GM03348 (cell line): ENCODE results near the gene AATK.
A peak's percentile ranks its signal among the peaks of the same experiment; 100 is the strongest.
"Not testable (repeated sequence)": the region's sequence is repeated elsewhere in the genome, so short reads cannot be mapped to it uniquely, and the experiment has no call there.

Source experiments
- DNase-seq: peaks from one replicate; pipeline ENCODE4 v3.0.0; 2012; ENCODE audit warnings: low spot score

Gene AATK

DNA sequence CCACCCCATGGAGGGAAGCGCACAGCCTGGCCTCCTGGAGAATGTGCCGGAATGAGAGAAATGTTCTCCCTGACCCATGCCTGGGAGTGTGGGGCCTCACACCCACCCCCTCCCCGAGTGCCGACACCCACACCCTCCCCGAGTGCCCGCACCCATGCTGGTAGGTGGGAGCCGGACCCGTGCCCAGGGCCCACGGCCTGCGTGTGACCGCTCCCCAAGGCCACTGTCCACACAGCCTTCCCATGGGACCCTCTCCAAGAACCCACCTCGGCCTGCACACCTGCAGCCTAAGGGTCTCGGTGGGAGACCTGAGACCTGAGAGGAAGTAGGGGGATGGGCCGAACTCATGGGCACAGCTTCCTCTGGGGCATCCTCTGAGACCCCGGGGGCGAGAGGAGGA, 4.0 kb downstream of the AATK start:
- no peak for DNase-seq

DNA sequence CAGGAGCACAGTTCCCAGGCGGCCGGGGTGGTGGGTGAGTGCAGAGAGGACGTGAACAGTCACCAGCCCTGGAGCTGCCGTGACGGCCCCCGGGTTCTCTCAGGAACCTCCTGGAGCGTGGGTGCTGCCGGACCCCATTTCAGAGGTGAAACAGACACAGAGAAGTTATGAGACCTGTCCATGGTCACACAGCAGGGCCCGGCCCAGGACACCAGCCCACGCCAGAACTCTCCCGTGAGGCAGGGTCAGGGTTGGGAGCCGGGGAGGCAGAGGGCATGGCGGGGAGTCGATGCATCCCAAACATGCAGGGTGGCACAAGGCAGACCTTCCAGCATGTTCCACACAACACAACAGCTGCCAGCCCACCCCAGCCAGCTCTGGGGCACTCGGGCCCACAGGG, 4.5 kb downstream of the AATK start:
- no peak for DNase-seq

DNA sequence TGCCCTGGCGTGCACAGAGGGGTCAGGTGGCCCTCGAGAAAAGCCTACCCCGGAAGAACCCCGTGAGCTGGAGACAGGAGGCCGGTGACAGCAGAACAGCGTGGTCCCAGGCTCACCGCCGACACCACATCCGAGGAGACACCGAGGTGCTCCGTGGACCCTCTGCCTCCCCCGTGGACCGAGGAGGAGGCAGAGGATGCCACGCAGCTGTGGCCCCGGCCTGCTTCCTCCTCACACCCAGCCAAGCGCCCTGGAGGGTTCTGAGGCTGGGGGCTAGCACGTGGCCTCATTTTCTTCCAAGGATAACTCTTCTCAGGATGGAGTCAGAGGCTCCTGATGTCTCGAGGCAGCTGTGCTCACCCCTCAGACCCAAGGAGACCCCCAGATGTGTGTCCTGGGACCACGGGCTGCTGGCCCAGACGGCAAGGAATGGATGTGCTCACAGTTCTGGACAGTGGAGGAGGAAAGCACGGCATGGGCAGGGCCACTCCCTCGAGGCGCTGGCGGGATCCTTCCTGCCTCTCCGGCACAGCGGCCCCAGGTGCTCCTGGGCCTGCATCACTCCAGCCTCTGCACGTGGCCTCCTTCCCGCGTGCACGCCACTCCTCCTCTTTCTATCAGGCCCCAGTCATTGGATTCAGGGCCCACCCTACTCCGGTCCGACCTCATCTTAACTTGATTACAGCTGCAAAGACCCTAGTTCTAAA, 5.1 kb downstream of the AATK start:
- no peak for DNase-seq

DNA sequence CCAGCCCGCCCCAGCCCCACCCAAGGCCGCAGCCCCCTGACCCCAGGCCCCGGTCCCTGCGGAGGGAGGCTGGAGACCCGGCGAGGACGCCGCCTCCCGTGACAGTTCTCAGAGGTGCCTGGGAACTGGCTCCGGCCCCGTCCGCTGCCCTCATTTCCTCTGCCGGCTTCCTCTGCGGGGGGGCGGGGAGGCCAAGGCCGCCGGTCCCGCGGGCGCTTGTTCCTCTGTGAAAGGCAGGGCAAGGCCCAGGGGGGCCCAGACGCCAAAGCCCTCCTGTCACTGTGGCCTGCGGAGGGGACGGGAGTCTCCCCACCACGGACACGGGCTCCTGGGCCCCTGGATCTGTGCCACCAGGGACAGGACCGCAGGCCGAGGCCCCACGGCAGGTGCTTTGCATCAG, 5.7 kb downstream of the AATK start:
- DNase-seq = no peak

DNA sequence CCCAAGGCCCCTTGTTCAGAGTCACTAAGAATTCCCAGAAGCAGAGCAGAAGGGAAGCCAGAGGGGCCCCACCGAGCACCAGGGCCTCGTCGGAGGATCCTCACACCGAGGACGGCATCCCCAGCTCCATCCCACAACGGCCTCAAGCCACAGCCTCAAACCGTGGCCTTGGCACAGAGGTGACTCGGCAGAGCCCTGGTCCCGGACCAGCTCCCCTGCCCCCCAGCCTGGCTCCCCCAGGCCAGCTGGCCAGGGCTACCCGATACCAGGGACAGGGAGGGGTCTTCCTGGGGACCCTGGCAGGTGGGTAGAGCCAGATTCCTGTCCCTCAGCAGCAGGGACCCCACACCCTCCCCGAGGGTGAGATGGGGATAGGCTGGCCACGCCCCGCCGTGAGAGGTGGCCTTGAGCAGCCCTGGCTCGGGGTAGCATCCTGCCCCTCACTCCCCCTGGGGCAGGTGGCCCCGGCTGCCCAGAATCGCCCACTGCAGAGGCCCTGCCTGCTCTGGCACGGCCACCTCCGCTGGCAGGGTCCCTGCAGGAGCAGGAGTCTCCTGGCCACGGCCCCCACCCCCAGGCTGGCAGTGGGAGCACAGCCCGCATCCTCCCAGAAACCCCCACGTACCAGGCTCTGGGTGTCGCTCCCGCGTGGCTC, 6.3 kb downstream of the AATK start:
- no peak for DNase-seq

DNA sequence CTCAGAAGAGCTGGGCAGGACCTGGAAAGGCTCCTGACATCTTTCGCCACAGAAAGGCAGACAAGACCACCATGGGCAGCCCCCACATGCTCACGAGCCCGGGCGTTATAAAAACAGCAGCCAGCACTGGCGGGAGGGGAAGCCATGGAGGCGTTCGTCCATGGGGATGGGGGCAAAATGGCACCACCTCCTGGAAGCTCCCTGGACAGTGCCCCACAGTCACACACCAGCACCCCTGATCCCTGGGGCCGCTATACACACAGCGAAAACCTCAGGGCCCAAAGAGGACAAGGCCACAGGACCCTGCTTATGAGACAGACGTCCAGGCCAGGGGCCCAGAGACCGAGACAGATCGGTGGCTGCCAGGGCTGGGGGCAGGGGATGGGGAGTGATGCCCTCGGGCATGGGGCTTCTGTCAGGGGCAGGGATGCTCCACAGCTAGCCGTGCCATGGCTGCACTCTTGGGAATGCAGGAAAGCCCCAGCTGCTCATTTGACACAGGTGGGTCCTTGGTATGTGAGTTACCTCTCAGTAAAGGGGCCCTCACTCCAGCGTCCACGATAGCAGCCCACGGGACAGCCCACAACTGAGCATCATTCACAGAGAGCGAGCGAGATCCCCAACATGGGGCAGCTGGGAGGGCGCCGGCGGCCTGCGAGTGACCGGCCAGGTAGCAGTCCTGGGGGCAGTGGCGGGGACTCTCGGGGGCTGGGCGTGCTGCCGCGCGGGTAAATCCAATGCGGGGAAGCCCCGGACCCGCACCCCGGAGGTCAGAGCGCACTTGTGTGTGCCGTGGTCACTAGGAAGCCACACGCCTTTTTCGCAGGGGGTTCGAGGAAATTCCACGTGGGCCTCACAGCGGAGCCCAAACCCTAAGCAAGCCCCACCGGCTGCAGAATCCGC, 7.1 kb downstream of the AATK start:
- no peak for DNase-seq

DNA sequence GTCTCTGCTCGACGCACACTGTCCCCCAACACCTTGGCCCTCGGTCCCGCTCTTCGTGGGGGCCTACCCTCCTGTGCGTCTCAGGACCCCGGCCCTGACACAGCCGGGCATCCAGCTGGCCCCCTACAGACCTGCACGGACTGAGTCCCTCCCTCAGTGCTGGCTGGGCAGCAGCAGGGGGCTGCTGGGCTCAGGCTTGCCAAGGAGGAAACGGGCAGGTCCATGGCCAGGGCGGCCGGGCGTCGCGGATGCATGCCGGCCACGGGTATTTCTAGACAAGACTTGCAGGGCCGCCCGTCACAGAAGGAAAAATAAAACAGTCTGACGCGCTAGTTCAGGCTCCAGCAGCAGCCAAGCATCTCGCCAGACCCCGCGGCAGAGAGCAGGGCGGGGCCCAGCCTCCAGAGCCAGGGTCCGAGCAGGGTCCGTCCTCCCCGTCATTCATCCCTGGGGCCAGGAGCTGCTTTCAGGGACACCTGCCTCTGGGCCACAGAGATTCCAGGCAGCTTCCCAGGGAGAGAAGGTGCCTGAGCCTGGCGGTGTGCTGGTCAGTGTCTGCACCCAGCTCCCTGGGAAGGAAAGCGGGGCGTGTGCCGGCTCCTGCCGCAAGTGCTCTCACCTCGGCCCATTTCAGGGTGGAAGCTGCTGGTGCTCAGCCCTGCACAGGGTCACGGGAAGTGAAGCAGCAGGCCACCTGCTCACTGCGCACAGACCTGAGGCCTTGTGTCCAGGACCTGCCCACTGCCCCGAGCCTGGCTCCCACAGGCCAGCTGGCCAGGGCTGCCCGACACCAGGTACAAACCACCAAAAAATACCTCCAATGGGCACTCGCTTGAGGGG, 8.0 kb downstream of the AATK start:
- DNase-seq = no peak

DNA sequence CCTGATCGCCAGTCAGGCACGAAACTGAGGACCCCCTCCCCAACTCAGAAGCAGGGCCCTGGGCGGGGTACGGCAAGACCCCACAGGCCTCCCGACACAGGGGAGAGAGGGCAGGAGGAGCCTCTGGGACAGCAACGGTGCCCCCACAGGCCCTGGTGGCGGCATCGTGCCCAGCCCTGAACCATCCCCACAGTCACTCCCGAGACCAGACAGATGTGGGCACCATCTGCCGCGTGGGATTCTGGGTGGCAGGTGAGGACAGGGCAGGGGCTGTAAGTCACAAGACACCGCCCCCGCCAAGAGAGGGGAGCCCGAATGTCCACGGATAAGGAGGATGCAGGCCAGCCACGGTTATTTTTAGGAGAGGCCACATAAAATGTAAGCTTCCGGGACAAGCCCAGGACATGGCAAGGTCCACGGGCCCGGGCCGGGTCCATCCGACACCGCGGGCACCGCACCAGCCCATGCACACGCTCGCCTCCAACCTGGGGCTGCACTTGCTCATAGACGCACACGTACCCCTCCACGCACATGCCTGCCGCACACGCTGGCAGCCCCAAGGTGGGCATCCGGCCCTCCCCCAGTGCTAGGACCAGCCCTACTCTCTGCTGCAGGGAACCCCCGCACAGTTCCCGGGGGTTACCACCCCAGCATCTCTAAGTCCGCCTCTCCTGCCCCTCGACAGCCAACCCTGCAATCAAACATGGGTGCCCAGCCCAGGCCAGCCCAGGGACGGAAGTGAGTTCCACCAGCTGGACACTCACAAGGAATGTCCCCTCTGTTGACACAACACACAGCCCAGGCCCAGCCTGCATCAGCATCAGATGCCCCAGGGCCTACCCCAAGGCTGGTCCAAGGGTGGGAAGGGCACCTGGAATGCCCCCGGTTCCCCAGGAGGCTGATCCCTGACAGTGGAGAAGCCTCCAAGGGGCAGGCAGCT, 8.9 kb downstream of the AATK start:
- DNase-seq = no peak

DNA sequence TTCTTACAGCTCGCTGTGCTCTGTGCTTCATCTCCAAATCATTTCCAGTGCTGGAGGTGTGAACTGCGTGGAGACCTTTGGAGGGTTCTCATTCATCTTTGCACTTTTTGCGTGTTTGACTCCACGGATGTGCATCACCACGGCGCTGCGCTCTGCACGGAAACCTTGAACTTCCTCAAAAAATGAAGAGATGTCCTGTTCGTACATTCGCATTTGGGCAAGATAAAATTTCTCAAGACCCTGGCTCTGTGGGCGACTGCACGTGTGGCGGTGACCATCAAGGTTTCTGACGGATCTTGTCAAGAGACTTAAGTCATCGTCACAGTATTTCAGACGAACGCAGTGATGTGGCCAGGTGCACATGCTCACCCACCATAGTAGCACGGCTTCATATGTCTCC, 11.1 kb downstream of the AATK start:
- DNase-seq = no peak

DNA sequence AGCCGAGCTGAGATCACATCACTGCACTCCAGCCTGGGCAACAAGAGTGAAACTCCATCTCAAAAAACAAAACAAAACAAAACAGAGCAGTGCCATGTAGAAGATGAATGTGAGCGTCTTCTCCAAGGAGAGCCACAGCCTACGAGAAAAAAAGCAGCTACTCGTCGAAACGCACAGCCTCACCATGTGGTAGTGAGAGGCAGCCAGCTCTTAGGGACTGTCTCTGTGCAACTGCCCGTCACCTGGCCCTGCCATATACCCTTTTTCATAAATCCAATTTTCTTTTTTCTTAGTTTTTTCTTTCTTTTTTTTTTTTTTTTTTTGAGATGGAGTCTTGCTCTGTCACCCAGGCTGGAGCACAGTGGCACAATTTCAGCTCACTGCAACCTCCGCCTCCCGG, 12.0 kb downstream of the AATK start:
- not testable (repeated sequence) for DNase-seq

DNA sequence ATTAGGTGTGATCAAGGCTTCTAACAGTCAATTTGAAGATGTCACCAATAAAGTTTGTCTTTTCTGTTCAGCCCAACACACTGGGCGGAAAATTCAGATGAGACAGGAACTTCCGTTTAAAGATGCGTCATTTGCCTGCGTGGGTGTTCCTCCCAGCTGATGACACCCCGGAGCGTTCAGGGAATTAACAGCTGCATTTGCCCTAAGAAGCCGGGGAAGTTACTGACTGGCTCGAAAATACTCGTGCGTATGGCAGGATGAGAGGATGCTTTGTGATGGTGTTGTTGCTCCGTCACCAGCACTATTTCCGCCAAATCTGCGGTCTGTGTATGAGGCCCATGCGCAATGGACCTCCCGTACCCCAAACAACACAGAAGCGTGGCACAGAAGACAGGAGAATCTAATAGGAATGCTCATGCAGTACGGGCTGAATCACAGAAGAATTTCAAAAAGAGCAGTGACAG, 12.6 kb downstream of the AATK start:
- peak; percentile 70 for DNase-seq

DNA sequence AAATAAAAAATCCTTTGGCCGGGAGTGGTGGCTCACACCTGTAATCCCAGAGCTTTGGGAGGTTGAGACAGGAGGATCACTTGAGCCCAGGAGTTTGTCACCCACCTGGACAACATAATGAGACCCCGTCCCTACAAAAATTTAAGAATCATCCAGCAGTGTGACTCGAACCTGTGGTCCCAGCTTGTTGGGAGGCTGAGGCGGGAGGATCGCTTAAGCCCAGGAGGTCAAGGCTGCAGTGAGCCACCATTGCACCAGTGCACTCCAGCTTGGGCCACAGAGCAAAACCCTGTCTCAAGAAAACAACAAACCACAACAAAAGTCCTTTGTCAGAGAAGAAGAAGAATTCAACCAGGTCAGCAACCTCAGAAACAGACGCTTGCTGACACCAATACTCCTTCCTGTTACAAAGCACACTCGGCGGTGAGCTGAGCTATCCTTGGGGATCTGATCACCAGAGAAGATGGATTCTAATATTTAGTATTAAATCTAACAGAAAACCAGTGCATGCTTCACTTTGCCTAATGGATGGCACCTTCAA, 13.7 kb downstream of the AATK start:
- no peak for DNase-seq

DNA sequence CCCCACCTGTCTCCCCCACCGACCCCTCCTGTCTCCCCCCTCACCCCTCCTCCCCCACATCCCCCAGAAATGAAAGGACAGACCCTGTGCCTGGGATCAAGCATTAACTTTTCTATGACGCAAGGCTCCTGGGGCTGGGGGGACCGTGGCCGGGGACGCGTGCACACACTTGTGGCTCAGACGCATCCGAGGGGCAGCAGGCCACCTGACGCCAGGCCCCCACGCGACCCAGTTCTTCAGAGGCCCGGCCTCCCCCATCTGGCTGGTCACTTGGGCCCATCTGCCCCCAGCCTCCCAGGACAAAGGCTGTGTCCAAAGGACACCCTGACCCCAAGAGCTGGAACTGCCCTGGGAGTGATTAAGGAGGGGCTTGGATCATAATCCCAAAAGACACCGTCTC, 14.7 kb downstream of the AATK start:
- DNase-seq = no peak

DNA sequence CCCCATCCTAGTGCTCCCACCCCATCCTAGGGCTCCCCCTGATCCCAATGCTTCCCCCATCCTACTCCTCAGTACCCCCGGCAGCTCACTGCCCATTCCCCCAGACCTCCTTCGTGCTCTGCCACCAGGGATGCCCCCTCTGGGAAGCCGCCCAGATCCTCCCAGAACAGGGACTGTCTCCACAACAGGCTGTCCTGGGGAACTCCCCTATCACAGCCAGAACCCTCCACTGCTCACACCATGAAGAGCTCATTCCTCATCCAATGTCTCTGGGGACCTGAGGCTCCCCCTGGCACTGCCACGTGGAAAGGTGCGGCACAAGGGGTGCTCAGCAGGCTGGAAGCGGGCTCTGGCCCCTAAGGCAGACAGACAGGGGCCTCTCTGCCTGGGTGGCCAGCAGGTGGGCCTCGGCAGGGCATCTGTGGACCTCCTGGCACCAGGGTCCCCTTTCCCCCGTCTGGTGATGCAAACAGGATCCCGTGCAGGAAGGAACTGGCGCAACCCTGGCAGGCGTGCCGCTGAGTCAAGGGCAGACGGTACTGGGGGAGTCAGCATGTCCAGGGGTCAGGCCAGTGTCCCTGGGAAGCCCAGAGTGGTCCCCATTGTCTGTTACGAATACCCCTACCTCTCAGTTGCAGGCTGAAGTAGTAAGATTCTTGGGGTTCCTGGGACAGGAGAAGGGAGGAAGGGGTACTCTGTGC, 15.5 kb downstream of the AATK start:
- DNase-seq = no peak

DNA sequence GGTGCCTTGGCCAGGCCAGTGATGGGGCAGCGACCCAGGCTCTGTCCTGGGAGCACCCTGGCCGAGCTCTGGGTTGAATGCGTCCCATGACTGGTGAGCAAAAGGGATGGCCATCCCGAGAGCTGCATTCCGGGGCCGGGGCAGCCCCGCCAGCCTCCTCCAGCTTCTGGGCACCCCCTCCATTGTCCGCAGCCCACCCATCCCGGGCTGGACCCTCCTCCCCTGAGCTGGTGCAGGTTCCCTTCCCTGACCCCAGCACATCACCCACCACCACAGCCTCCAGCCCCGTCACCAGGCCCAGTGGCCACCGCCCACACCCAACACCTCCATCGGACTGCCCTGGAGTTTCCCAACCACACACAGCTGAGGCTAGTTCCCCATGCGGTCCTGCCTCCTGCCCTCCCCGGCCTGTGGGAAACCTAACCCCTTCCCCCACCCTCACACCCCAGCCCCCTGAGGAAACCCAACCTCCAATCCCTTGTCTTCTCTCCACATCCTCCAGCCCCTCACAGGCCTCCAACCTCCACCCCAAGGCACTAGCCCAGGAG, 17.0 kb downstream of the AATK start:
- DNase-seq = no peak

DNA sequence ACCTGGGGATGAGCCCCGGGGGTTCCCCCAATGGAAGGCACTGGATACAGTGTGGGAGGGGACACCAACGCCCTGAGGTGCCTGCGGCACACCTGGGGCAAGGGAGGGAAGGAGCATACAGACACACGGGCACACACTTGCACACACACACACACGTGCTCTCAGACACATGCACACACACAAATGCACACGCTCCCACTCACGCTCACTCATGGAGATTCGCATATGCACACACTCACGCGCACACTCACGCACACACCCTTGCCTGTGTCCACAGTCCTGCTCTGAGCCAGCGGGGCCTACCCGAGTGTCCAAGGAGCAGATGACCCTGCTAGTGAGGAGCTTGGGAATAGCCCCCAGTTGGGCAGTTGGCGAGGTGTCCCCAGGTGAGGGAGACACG, 17.4 kb downstream of the AATK start:
- no peak for DNase-seq

DNA sequence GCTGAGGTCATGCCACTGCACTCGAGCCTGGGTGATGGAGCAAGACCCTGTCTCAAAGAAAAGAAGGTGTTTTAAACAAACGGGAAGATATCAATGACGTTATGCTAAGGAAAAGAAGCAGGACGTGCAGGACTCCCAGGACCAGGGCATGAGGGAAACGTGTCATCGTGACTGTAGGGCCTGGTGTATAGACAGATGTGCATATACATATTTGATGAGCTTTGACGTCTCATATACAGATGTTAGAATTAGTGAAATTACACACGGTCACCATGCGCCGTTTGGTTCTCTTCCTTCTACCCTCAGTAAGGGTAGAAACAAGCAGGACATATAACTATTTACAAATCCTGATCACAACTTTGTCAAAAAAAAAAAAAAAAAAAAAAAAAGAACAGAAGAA, 18.3 kb downstream of the AATK start:
- DNase-seq = no peak

DNA sequence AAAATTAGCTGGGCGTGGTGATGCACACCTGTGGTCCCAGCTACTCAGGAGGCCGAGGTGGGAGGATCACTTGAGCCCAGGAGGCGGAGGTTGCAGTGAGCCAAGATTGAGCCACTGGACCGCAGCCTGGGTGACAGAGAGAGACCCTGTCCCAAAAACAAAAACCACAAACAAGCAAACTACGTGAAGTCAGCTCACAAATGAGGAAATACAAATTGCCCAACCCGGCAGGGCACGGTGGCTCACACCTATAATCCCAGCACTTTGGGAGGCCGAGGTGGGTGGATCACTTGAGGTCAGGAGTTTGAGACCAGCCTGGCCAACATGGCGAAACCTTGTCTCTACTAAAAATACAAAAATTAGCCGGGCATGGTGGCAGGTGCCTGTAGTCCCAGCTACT, 19.8 kb downstream of the AATK start:
- DNase-seq = not testable (repeated sequence)

DNA sequence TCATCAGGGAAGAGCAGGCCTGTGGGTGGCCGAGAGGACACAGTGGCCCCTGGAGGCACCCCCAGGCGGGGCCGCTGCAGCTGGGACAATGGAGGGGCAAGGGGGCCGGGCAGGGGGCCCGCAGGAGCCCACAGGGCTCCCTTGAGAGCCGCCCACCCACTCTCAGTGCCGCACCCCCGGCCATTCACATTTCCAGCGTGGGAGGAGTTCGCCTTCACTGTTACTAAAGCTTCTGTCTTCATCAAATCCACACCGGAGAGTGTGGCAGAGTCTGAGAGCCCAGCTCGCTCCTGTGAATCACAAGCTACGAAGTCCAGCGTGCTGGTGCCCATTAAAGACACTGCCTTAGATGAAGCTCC, 21.6 kb downstream of the AATK start:
- DNase-seq = no peak
